Measurements from ENCODE around the gene ALDH1L1.

Gene ALDH1L1

DNA sequence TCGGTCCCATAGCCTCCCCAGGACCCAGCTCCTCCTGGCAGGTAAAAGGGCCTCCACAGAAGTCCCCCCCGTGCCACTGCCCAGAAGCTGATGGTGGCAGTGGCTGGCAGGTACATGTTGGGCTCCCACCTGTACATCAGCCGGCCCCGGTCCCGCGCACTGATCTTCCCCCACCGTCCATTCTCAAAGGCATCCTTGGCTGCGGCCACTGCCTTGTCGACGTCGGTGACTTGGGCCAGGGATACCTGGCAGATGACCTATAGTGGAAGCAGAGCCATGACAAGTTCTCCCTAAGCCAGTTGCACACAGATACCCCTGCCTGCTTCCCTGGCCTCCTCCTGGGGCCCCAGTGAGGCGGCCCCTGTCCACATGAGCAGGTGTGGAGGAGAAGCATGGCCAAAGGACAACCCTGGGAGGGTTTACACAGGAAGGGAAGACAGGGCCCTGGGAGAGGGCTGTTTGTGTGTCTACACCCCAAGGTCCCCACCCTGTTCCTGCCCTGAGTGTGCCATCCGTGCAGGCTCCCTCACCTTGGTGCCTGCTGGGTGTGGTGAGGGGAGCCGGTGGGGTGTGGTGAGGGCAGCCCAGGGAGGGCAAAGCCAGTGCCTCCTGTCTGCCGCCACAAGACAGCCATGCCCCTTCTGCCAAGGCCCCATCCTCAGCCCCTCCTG is 44.8 kb downstream of the ALDH1L1 start:
- DNase-seq: no peak
- Histone ChIP-seq H3K9me3 (no peaks in the 10 kb centered on the region), H3K4me3 (ENCODE audit: low read depth, low read length) (no peak overlapping the region), H3K36me3 (no peaks in the 10 kb centered on the region), H3K27me3 (peaks cover 20% of the 10 kb centered on the region), H3K4me1 (no peaks in the 10 kb centered on the region)
- TF ChIP-seq, protein P1, sequence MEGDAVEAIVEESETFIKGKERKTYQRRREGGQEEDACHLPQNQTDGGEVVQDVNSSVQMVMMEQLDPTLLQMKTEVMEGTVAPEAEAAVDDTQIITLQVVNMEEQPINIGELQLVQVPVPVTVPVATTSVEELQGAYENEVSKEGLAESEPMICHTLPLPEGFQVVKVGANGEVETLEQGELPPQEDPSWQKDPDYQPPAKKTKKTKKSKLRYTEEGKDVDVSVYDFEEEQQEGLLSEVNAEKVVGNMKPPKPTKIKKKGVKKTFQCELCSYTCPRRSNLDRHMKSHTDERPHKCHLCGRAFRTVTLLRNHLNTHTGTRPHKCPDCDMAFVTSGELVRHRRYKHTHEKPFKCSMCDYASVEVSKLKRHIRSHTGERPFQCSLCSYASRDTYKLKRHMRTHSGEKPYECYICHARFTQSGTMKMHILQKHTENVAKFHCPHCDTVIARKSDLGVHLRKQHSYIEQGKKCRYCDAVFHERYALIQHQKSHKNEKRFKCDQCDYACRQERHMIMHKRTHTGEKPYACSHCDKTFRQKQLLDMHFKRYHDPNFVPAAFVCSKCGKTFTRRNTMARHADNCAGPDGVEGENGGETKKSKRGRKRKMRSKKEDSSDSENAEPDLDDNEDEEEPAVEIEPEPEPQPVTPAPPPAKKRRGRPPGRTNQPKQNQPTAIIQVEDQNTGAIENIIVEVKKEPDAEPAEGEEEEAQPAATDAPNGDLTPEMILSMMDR (IDR thresholded peaks at IDR 0.05; ENCODE audit: low read depth, low read length): no peak

DNA sequence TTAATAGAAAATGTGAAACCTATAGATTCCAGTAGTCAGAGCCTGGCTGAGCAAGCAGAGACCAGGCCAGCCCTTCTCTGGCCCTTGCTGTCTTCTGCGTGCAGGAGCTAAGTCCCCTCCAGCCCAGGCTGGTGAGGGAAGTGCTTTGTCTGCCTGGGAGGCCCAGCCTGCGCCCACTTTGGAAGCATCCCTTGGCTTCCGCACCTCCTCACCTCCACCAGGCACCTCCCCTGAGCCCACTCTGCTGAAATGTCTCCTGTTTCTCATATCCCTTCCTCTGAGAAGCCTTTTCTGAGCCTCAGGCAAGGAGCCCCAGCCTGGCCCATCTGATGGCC is 45.3 kb downstream of the ALDH1L1 start:
- no peaks in the 10 kb centered on the region for H3K9me3 ChIP-seq
- no peak for DNase-seq
- no peaks in the 10 kb centered on the region for H3K4me1 ChIP-seq
- H3K4me3 ChIP-seq (ENCODE audit: low read depth, low read length): no peak overlapping the region
- peaks cover 16% of the 10 kb centered on the region for H3K27me3 ChIP-seq
- no peaks in the 10 kb centered on the region for H3K36me3 ChIP-seq
- TF ChIP-seq, protein P1 (IDR thresholded peaks at IDR 0.05; ENCODE audit: low read depth, low read length): no peak

DNA sequence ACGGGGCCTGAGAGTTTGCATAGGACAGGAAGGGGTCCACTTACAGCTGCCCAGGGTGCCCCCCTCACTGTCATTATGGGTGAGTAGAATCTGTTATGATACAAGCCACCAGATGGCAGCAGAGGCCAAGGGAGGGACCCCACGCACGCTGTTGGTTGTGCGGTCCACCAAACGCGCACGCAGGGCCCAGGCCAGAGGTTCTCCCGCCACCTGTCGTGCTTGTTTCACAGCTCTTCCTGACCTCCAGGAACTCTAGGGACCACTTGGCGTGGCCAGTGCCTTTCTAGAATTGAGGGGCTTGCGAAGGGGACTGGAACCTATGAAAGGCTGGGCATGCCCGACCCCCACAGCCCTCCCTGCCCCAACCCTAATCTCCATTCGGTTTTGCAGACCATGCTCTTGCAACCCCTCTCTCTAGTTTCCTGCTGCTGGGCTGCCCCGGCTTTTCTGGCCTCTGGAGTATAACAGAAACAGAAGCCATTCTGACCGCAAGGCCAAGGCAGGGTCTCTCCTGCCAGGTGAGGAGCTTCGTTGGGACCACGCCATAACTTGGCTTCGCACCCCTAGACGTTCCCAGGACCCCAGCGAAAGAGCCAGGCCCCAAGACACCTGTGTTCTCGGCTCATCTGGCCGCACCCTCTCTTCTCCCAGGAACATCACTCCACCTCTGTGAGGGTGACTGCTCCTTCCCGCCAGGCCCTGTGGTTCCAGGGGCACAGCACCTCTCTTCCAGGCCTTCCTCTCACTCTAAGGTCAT is 46.0 kb downstream of the ALDH1L1 start:
- peak; percentile 79 for DNase-seq
- Histone ChIP-seq H3K4me1 (no peaks in the 10 kb centered on the region), H3K36me3 (no peaks in the 10 kb centered on the region), H3K9me3 (no peaks in the 10 kb centered on the region), H3K4me3 (ENCODE audit: low read depth, low read length) (no peak overlapping the region), H3K27me3 (peaks cover 10% of the 10 kb centered on the region)
- TF ChIP-seq, protein P1 (IDR thresholded peaks at IDR 0.05; ENCODE audit: low read depth, low read length): peak; percentile 83

DNA sequence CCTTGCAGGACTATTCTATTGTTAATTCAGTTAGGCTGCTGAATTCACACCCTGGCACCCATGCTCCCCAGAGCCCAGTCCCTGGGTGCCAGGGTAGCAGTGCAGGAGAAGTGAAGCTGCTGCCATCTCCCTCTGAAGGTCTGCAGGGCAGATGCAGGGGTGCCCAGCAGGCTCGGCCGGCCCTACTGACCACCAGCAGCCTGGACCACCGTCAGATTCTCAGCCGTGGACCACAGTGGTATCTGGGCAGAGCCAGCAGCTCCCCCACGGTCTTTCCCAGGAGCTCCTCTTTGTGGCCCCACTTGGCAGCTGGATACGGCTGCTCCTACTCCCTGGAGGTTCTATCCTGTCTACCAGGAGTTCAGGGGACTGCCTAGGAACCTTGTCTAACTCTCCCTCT is 46.8 kb downstream of the ALDH1L1 start:
- H3K9me3 ChIP-seq: no peaks in the 10 kb centered on the region
- peaks cover 2% of the 10 kb centered on the region for H3K27me3 ChIP-seq
- TF ChIP-seq, protein P1 (IDR thresholded peaks at IDR 0.05; ENCODE audit: low read depth, low read length): no peak
- H3K36me3 ChIP-seq: no peaks in the 10 kb centered on the region
- H3K4me3 ChIP-seq (ENCODE audit: low read depth, low read length): no peak overlapping the region
- no peak for DNase-seq
- no peaks in the 10 kb centered on the region for H3K4me1 ChIP-seq

DNA sequence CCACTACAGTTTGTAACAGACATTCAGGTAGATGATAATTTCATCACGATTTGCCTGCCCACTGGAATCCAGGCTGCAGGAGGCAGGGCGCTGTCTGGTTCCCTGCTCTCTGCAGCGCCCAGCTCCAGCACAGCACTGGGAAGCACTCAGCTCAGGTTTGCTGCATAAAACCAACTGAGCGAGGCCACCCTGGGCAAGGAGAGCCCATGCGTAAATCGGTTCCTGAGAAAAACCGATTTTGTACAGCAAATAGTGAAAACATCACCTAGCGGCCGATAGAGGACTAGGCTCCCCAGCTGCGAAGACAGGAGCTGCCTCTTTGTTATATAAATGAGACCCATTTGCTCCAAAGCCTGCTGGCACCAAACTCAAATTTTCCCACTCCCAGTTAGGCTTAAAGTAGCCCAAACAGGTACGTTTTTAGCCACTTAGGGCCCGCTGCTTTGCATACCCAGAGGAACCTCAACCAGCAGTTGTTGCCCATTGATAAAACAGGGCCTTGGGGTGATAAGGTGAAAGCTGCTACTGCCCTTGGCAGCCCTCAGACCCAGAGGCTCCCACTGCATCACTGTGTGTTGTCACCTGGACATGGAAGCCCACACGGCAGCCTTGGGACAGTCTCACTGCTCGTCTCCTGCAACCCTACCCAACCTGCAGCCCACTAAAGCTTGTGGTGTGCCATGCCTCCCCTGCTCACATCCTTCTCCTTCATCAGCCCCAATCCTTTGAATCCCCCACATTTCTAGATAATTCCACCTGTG is 47.5 kb downstream of the ALDH1L1 start:
- no peak for DNase-seq
- Histone ChIP-seq H3K27me3 (no peaks in the 10 kb centered on the region), H3K9me3 (no peaks in the 10 kb centered on the region), H3K4me1 (no peaks in the 10 kb centered on the region), H3K36me3 (no peaks in the 10 kb centered on the region), H3K4me3 (ENCODE audit: low read depth, low read length) (no peak overlapping the region)
- TF ChIP-seq, protein P1 (IDR thresholded peaks at IDR 0.05; ENCODE audit: low read depth, low read length): no peak; the same call in 1 of the 2 replicates

Data from BE2C (cell line).